Trophoblast cell (in vitro differentiated cells and primary cell): Measurements from ENCODE around the gene ASB2.

Experiments
- DNase-seq, 2 donors: peaks; one replicate each; pipeline ENCODE4 v3.0.0-alpha.2; 2016
- H2AFZ ChIP-seq: 2 replicates; pipeline ENCODE4 v1.6.1; 2013; ENCODE audit warnings: low read length, moderate library complexity, mild to moderate bottlenecking; ENCODE audit not compliant: insufficient read depth, poor library complexity
- H2AK5ac ChIP-seq: 2 replicates; pipeline ENCODE4 v1.6.1; 2013; ENCODE audit warnings: mild to moderate bottlenecking, low read length
- H2BK120ac ChIP-seq: 2 replicates; pipeline ENCODE4 v1.6.1; 2013; ENCODE audit warnings: low read length, mild to moderate bottlenecking, moderate library complexity; ENCODE audit not compliant: insufficient read depth, poor library complexity
- H2BK12ac ChIP-seq: 2 replicates; pipeline ENCODE4 v1.6.1; 2013; ENCODE audit warnings: mild to moderate bottlenecking, low read length, moderate library complexity
- H2BK5ac ChIP-seq: 2 replicates; pipeline ENCODE4 v1.6.1; 2013; ENCODE audit warnings: low read length, low read depth, moderate library complexity, mild to moderate bottlenecking; ENCODE audit not compliant: poor library complexity
- H3K14ac ChIP-seq: 2 replicates; pipeline ENCODE4 v1.6.1; 2013; ENCODE audit warnings: mild to moderate bottlenecking, low read length
- H3K18ac ChIP-seq: 2 replicates; pipeline ENCODE4 v1.6.1; 2013; ENCODE audit warnings: mild to moderate bottlenecking, low read length
- H3K23ac ChIP-seq: 2 replicates; pipeline ENCODE4 v1.6.1; 2013; ENCODE audit warnings: low read length
- H3K27ac ChIP-seq: 2 replicates; pipeline ENCODE4 v1.5.1; 2013; ENCODE audit warnings: low read depth, mild to moderate bottlenecking, inconsistent platforms, low read length, moderate library complexity
- H3K27me3 ChIP-seq: 2 replicates; pipeline ENCODE4 v1.6.1; 2013; ENCODE audit warnings: inconsistent platforms, mild to moderate bottlenecking, low read length, moderate library complexity; ENCODE audit not compliant: insufficient read depth
- H3K36me3 ChIP-seq, 2 experiments: 1 replicate in 1 of 2; 2 replicates in 1 of 2; pipeline ENCODE4 v1.6.1; 2013; ENCODE audit warnings: low read length in 2 of 2, mild to moderate bottlenecking in 2 of 2, moderate library complexity in 1 of 2; ENCODE audit not compliant: insufficient read depth in 2 of 2, control insufficient read depth in 1 of 2
- H3K4ac ChIP-seq: 2 replicates; pipeline ENCODE4 v1.6.1; 2013; ENCODE audit warnings: low read depth, mild to moderate bottlenecking, low read length, moderate library complexity
- H3K4me1 ChIP-seq, 2 experiments: 1 replicate in 1 of 2; 2 replicates in 1 of 2; pipeline ENCODE4 v1.6.1; 2013; ENCODE audit warnings: low read length in 2 of 2, mild to moderate bottlenecking in 2 of 2, moderate library complexity in 1 of 2; ENCODE audit not compliant: insufficient read depth in 2 of 2, control insufficient read depth in 1 of 2
- H3K4me2 ChIP-seq: 2 replicates; pipeline ENCODE4 v1.6.1; 2013; ENCODE audit warnings: inconsistent platforms, mild to moderate bottlenecking, low read length, moderate library complexity
- H3K4me3 ChIP-seq: 2 replicates; pipeline ENCODE4 v1.5.1; 2013; ENCODE audit warnings: mild to moderate bottlenecking, low read depth, low read length, inconsistent platforms
- H3K79me1 ChIP-seq: one replicate; pipeline ENCODE4 v1.6.1; 2013; ENCODE audit warnings: low read length
- H3K79me2 ChIP-seq: 2 replicates; pipeline ENCODE4 v1.6.1; 2013; ENCODE audit warnings: low read length, mild to moderate bottlenecking; ENCODE audit not compliant: control insufficient read depth, insufficient read depth, poor library complexity
- H3K9ac ChIP-seq: 2 replicates; pipeline ENCODE4 v1.6.1; 2013; ENCODE audit warnings: mild to moderate bottlenecking, low read length
- H3K9me3 ChIP-seq: 2 replicates; pipeline ENCODE4 v1.6.1; 2013; ENCODE audit warnings: low read depth, mild to moderate bottlenecking, control low read depth, inconsistent platforms, low read length; ENCODE audit not compliant: insufficient read depth
- H4K12ac ChIP-seq: 2 replicates; pipeline ENCODE4 v1.6.1; 2013; ENCODE audit warnings: low read depth, mild to moderate bottlenecking, low read length, moderate library complexity
- H4K8ac ChIP-seq: 2 replicates; pipeline ENCODE4 v1.6.1; 2013; ENCODE audit warnings: low read depth, mild to moderate bottlenecking, low read length, moderate library complexity
- H4K91ac ChIP-seq: one replicate; pipeline ENCODE4 v1.6.1; 2013; ENCODE audit warnings: low read depth, mild to moderate bottlenecking, low read length, moderate library complexity
- WGBS: extraction: QIAGEN DNeasy Blood & Tissue Kit; methylation state at CpG from one replicate; pipeline ENCODE4 v1.1.7; 2013; ENCODE audit warnings: missing lambda C conversion rate; ENCODE audit not compliant: insufficient read length, insufficient coverage; ENCODE audit errors: extremely low coverage; 5-methylcytosine and 5-hydroxymethylcytosine counted together

Gene ASB2

GRCh38 chr14:94005324-94006073, 29.1 kb upstream of the ASB2 start:
- Histone ChIP-seq H3K23ac (no peak overlapping the region), H3K27me3 (no peaks in the 10 kb centered on the region), H3K9me3 (no peaks in the 10 kb centered on the region), H3K4me3 (no peak overlapping the region), H2AFZ (no peak overlapping the region), H3K14ac (no peak overlapping the region), H2BK12ac (no peak overlapping the region), H3K4me2 (no peak overlapping the region), H2BK5ac (no peak overlapping the region), H3K79me1 (no peaks in the 10 kb centered on the region), H4K8ac (no peak overlapping the region), H3K9ac (no peak overlapping the region), H3K4ac (no peak overlapping the region), H4K91ac (no peak overlapping the region), H3K18ac (no peak overlapping the region), H3K4me1 (no peaks in the 10 kb centered on the region), H3K79me2 (no peaks in the 10 kb centered on the region), H3K27ac (no peak overlapping the region), H3K36me3 (no peaks in the 10 kb centered on the region), H4K12ac (no peak overlapping the region), H2AK5ac (no peak overlapping the region), H2BK120ac (no peak overlapping the region)
- peak in 1 of 2 donors; percentile 13 for DNase-seq
- WGBS: no CpG with 5 or more reads among the region's 14 CpGs

- H4K8ac ChIP-seq: no peak overlapping the region
- DNase-seq: no peak
- no peak overlapping the region for H3K4me3 ChIP-seq
- no peak overlapping the region for H3K18ac ChIP-seq
- WGBS: no CpG with 5 or more reads among the region's 8 CpGs
- no peak overlapping the region for H3K4me2 ChIP-seq
- H2AK5ac ChIP-seq: no peak overlapping the region
- no peak overlapping the region for H2BK12ac ChIP-seq
- peaks cover 0 to 3% of the 10 kb centered on the region in 2 experiments for H3K4me1 ChIP-seq
- H2BK5ac ChIP-seq: no peak overlapping the region
- H4K12ac ChIP-seq: no peak overlapping the region
- no peak overlapping the region for H4K91ac ChIP-seq
- H3K9me3 ChIP-seq: no peaks in the 10 kb centered on the region
- no peak overlapping the region for H3K14ac ChIP-seq
- no peaks in the 10 kb centered on the region for H3K27me3 ChIP-seq
- H3K27ac ChIP-seq: no peak overlapping the region
- H2AFZ ChIP-seq: no peak overlapping the region
- H2BK120ac ChIP-seq: no peak overlapping the region
- no peak overlapping the region for H3K23ac ChIP-seq
- H3K4ac ChIP-seq: no peak overlapping the region
- no peaks in the 10 kb centered on the region for H3K79me1 ChIP-seq
- H3K79me2 ChIP-seq: no peaks in the 10 kb centered on the region
- H3K36me3 ChIP-seq: no peaks in the 10 kb centered on the region
- no peak overlapping the region for H3K9ac ChIP-seq
Measured at GRCh38 chr14:94004015-94004414, 27.6 kb upstream of the ASB2 start.

GRCh38 chr14:94003397-94003796, 27.0 kb upstream of the ASB2 start:
- Histone ChIP-seq H3K14ac (no peak overlapping the region), H3K23ac (no peak overlapping the region), H2AK5ac (no peak overlapping the region), H3K27me3 (no peaks in the 10 kb centered on the region), H2BK12ac (no peak overlapping the region), H2BK5ac (no peak overlapping the region), H3K18ac (no peak overlapping the region), H3K4ac (no peak overlapping the region), H3K36me3 (no peaks in the 10 kb centered on the region), H2BK120ac (no peak overlapping the region), H4K8ac (no peak overlapping the region), H3K9ac (no peak overlapping the region), H3K79me1 (no peaks in the 10 kb centered on the region), H4K12ac (no peak overlapping the region), H3K27ac (no peak overlapping the region), H4K91ac (no peak overlapping the region), H3K4me1 (peaks cover 0 to 6% of the 10 kb centered on the region in 2 experiments), H3K4me3 (no peak overlapping the region), H3K4me2 (no peak overlapping the region), H2AFZ (no peak overlapping the region), H3K9me3 (no peaks in the 10 kb centered on the region), H3K79me2 (no peaks in the 10 kb centered on the region)
- no CpG with 5 or more reads among the region's 4 CpGs for WGBS
- DNase-seq: no peak

GRCh38 chr14:94001501-94002396, 25.4 kb upstream of the ASB2 start:
- Histone ChIP-seq H2BK5ac (no peak overlapping the region), H3K4ac (no peak overlapping the region), H3K4me1 (peaks cover 0 to 6% of the 10 kb centered on the region in 2 experiments), H3K9ac (no peak overlapping the region), H3K36me3 (no peaks in the 10 kb centered on the region), H3K9me3 (no peaks in the 10 kb centered on the region), H3K14ac (no peak overlapping the region), H4K12ac (no peak overlapping the region), H2AK5ac (no peak overlapping the region), H3K23ac (no peak overlapping the region), H4K8ac (no peak overlapping the region), H2BK120ac (no peak overlapping the region), H3K18ac (no peak overlapping the region), H3K27me3 (no peaks in the 10 kb centered on the region), H2BK12ac (no peak overlapping the region), H3K4me3 (no peak overlapping the region), H3K27ac (no peak overlapping the region), H4K91ac (no peak overlapping the region), H3K4me2 (no peak overlapping the region), H2AFZ (no peak overlapping the region), H3K79me1 (no peaks in the 10 kb centered on the region), H3K79me2 (no peaks in the 10 kb centered on the region)
- DNase-seq: peak; percentile 71 to 90
- no CpG with 5 or more reads among the region's 26 CpGs for WGBS
